Measurements from ENCODE around the gene KDELR1. TPM values are rescaled to one million over a fixed set of nuclear protein-coding genes. Genes with fewer than 3 reads are reported as not detected.
A peak's percentile ranks its signal among the peaks of the same experiment; 100 is the strongest.

The KDELR1 gene
- total RNA-seq: 10 to 100 TPM; 66.2 to 85.0 (median 68.5) TPM

DNA sequence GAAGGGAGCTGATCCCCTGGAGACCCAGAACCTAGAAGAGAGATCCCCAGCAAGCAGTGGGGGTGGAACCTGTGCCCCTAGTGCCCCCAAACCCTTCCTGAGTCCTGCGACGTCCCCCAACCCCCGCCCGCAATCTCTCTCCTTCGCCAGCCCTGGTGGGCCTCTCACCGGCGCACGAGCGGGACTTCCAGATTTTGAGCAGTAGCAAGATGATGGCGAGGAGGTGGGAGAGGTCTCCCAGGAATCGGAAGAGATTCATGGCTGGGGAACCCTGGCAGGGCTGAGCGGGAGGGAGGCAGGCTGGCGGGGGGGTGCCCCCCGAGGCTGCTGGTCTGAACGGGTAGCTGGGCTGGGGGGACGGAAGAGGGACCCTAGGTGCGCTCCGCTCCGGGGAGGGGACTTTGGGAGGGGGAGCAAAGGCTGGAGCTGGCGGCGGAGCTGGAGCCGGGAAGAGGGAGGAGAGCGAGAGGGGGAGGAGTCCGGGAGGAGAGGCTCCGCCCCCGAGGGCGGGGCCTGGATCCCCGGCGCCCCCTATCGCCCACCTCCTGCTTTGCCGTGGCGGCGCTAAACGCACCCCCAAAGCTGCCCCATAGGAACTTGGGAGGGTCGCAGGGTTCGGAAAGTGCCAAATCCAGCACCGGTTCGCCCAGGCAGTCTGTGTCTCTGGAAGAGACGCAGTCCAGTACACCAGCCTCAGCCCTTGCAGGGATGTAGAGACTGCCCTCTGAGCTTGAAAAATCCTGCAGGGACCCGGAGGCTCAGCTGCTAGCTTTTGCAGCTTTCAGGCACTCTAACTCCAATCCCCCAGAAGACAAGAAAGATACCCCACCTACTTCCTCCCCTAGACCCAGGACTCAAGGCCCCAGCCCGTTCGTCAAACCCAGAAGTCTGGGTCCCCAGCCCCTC is at the start of gene KDELR1:
TSS of gene KDELR1 (minus strand) at position 452 of the 906 bp plus-strand sequence. CDS start at position 259, 193 bp downstream.
- Histone ChIP-seq H3K9me3 (no peaks in the 10 kb centered on the region), H3K36me3 (no peaks in the 10 kb centered on the region), H3K27ac (peak within 1 kb of the TSS; percentile 95 to 97), H3K4me1 (peaks cover 0 to 9% of the 10 kb centered on the region in 2 donors), H3K4me3 (peak within 1 kb of the TSS; percentile 76 to 80 (median 78)), H3K27me3 (peaks cover 13 to 25% of the 10 kb centered on the region in 2 donors)
- peak; percentile 56 to 78 for DNase-seq (ENCODE audit: low spot score in 2 of 2)
- TF ChIP-seq POLR2A (IDR thresholded peaks at IDR 0.05) (peak; percentile 50), POLR2AphosphoS5 (IDR thresholded peaks at IDR 0.05) (peak; percentile 33 to 85 (median 41))
- TF ChIP-seq, protein P1, sequence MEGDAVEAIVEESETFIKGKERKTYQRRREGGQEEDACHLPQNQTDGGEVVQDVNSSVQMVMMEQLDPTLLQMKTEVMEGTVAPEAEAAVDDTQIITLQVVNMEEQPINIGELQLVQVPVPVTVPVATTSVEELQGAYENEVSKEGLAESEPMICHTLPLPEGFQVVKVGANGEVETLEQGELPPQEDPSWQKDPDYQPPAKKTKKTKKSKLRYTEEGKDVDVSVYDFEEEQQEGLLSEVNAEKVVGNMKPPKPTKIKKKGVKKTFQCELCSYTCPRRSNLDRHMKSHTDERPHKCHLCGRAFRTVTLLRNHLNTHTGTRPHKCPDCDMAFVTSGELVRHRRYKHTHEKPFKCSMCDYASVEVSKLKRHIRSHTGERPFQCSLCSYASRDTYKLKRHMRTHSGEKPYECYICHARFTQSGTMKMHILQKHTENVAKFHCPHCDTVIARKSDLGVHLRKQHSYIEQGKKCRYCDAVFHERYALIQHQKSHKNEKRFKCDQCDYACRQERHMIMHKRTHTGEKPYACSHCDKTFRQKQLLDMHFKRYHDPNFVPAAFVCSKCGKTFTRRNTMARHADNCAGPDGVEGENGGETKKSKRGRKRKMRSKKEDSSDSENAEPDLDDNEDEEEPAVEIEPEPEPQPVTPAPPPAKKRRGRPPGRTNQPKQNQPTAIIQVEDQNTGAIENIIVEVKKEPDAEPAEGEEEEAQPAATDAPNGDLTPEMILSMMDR (IDR thresholded peaks at IDR 0.05): peak; percentile 63 to 82 (median 74)
- intact Hi-C loops (cut with DNase I; ENCODE audit: low total_unique reads): loop anchor here (5.0 to 10.0 kb wide), 2 partner anchors 101 to 1213 kb away; no protein-coding TSS in a partner anchor

DNA sequence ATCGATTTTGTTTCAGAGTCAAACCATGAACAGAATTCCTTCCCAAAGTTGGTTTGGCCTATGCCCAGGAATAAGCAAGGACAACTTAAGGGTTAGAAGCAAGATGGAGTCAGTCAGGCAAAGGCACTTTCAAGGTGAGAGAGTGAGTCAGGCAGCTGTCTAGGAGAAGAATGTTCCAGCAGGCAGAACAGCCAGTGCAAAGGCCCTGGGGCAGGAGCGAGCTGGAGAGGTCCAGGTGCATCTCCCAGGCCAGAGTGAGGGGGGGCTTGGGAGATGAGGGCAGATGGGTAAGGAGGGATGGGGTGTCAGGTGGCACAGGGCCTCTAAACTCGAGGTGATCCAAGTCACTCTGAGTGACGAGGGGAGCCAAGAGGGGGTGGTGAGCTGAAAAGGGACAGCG is 45.2 kb upstream of the KDELR1 start:
- Histone ChIP-seq H3K27me3 (no peaks in the 10 kb centered on the region), H3K9me3 (no peaks in the 10 kb centered on the region), H3K36me3 (no peaks in the 10 kb centered on the region), H3K27ac (no peak overlapping the region), H3K4me3 (no peak overlapping the region), H3K4me1 (no peaks in the 10 kb centered on the region)
- TF ChIP-seq, protein P1 (IDR thresholded peaks at IDR 0.05): no peak
- no peak for TF ChIP-seq POLR2A (IDR thresholded peaks at IDR 0.05)
- TF ChIP-seq POLR2AphosphoS5 (IDR thresholded peaks at IDR 0.05): no peak
- intact Hi-C loops (cut with DNase I; ENCODE audit: low total_unique reads): no loop called here
- DNase-seq (ENCODE audit: low spot score in 2 of 2): no peak

DNA sequence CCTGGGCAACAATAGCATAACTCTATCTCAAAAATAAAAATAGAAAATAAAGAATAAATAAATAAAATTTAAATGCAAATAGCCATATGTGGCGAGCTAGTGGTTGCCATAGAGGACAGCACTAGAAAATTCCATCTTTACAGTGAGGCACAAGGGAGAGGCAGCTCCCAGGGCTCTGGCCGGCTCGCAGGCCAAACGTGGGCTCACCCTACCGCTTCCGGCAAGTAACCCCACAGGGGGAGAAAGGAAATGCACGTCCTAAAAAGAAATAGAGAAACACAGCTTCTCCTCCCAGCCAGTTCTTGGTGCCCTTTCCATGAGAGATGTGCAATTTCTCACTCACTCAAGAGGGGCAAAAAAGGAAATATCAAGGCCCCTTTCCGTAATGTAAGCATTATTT is 42.0 kb upstream of the KDELR1 start:
- Histone ChIP-seq H3K27me3 (no peaks in the 10 kb centered on the region), H3K4me1 (no peaks in the 10 kb centered on the region), H3K4me3 (no peak overlapping the region), H3K27ac (no peak overlapping the region), H3K36me3 (no peaks in the 10 kb centered on the region), H3K9me3 (no peaks in the 10 kb centered on the region)
- DNase-seq (ENCODE audit: low spot score in 2 of 2): no peak
- TF ChIP-seq, protein P1 (IDR thresholded peaks at IDR 0.05): no peak
- TF ChIP-seq POLR2A (IDR thresholded peaks at IDR 0.05) (no peak), POLR2AphosphoS5 (IDR thresholded peaks at IDR 0.05) (no peak)
- intact Hi-C loops (cut with DNase I; ENCODE audit: low total_unique reads): no loop called here

DNA sequence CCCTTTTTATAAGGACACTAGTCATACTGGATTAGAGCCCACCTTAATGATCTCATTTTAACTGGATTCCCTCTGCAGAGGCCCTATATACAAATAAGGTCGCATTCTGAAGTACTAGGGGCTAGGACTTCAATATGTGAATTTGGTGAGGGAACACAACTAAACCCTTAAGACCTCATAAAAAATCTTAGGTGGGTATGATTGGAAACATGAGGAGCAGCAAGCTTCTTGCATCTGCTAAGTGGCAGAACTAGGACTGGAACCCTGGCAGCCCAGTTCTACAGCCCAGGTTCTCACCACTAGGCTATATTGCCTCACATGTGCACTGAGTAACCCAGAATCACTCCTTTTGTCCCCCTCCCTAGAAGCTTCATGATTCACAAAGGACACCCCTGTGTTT is 37.3 kb upstream of the KDELR1 start:
- Histone ChIP-seq H3K4me1 (no peaks in the 10 kb centered on the region), H3K27me3 (no peaks in the 10 kb centered on the region), H3K36me3 (no peaks in the 10 kb centered on the region), H3K9me3 (no peaks in the 10 kb centered on the region), H3K4me3 (no peak overlapping the region), H3K27ac (no peak overlapping the region)
- no peak for DNase-seq (ENCODE audit: low spot score in 2 of 2)
- TF ChIP-seq, protein P1 (IDR thresholded peaks at IDR 0.05): no peak
- no peak for TF ChIP-seq POLR2AphosphoS5 (IDR thresholded peaks at IDR 0.05)
- TF ChIP-seq POLR2A (IDR thresholded peaks at IDR 0.05): no peak
- intact Hi-C loops (cut with DNase I; ENCODE audit: low total_unique reads): no loop called here

DNA sequence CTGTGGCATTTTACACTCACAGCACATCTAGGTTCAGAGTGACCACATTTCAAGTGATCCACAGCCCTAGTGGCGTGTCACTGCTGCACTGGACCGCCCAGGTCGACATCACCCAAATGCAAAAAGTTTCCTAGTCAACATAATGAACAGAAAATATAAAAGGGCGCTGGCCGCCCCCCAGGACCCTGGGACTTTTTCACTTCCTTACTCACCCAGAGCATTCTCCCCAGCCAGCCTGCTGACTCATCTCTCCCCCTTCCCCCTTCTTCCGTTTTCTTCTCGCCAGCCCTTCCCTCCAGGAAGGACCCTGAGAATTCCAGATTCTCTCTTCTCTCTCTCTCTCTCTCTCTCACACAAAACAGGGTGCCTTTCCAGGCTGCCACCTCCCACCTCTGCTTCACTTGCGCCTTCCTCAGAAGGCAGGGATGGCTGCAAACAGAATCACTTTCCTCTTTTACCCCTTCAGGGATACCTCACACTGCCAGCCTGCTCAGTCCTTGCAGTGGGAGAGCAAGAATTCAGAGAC is 33.4 kb upstream of the KDELR1 start:
- H3K27ac ChIP-seq: no peak overlapping the region

More for the DNA sequence above, 33.4 kb upstream of the KDELR1 start:
- intact Hi-C loops (cut with DNase I; ENCODE audit: low total_unique reads): no loop called here
- no peak for DNase-seq (ENCODE audit: low spot score in 2 of 2)
- H3K4me1 ChIP-seq: no peaks in the 10 kb centered on the region
- no peaks in the 10 kb centered on the region for H3K36me3 ChIP-seq
- no peaks in the 10 kb centered on the region for H3K27me3 ChIP-seq
- no peaks in the 10 kb centered on the region for H3K9me3 ChIP-seq
- TF ChIP-seq POLR2A (IDR thresholded peaks at IDR 0.05) (no peak), POLR2AphosphoS5 (IDR thresholded peaks at IDR 0.05) (no peak)
- TF ChIP-seq, protein P1 (IDR thresholded peaks at IDR 0.05): no peak
- peak overlapping the region in 1 of 3 donors; percentile 5 for H3K4me3 ChIP-seq

Data from breast epithelium (tissue), 4 donors.